HepG2 (cell line): ENCODE results near the gene SERTAD2. TPM values are rescaled to one million over a fixed set of nuclear protein-coding genes. Genes with fewer than 3 reads are reported as not detected.

ENCODE experiments used
- ARID5B ChIP-seq: IDR thresholded peaks from 2 replicates; pipeline ENCODE4 v1.4.0; 2020; ENCODE audit warnings: mild to moderate bottlenecking, missing genetic modification reagents
- ETV5 ChIP-seq: IDR thresholded peaks from 2 replicates; pipeline ENCODE4 v1.6.1; 2018; ENCODE audit warnings: missing biosample characterization, missing genetic modification reagents, inconsistent platforms, borderline replicate concordance
- FOXA1 ChIP-seq, 2 experiments: fragments of 450-650 bp in 1 of 2; sonication (generic) in 1 of 2; formaldehyde crosslinking in 1 of 2; IDR thresholded peaks; 2 replicates each; pipeline versions ENCODE4 v1.4.0 to v1.6.1; 2016 to 2020; ENCODE audit warnings: missing genetic modification reagents in 1 of 2
- HNF1B ChIP-seq: sonication (generic); formaldehyde crosslinking; IDR thresholded peaks from 2 replicates; pipeline ENCODE4 v1.5.1; 2020; ENCODE audit warnings: mild to moderate bottlenecking, moderate library complexity, missing genetic modification reagents
- KMT2A ChIP-seq: sonication (generic); formaldehyde crosslinking; IDR thresholded peaks from 2 replicates; pipeline ENCODE4 v1.4.0; 2020; ENCODE audit warnings: missing genetic modification reagents
- LCORL ChIP-seq, 2 experiments: fragments of 450-650 bp in 1 of 2; sonication (generic) in 1 of 2; formaldehyde crosslinking in 1 of 2; IDR thresholded peaks; 2 replicates each; pipeline versions ENCODE4 v1.5.0 to v1.6.1; 2017 to 2020; ENCODE audit warnings: antibody characterized with exemption in 1 of 2, missing genetic modification reagents in 1 of 2
- NCOA1 ChIP-seq: sonication (generic); formaldehyde crosslinking; IDR thresholded peaks from 2 replicates; pipeline ENCODE4 v1.9.0; 2021; ENCODE audit warnings: missing genetic modification reagents
- PATZ1 ChIP-seq: sonication (generic); formaldehyde crosslinking; IDR thresholded peaks from 2 replicates; pipeline ENCODE4 v1.4.0; 2020; ENCODE audit warnings: missing genetic modification reagents
- PHF21A ChIP-seq: sonication (generic); formaldehyde crosslinking; IDR thresholded peaks from 2 replicates; pipeline ENCODE4 v1.5.0; 2020; ENCODE audit warnings: mild to moderate bottlenecking, missing genetic modification reagents
- SMAD9 ChIP-seq: sonication (generic); formaldehyde crosslinking; IDR thresholded peaks from 2 replicates; pipeline ENCODE4 v1.5.1; 2020; ENCODE audit warnings: mild to moderate bottlenecking, missing genetic modification reagents
- SOX5 ChIP-seq: IDR thresholded peaks from 2 replicates; pipeline ENCODE4 v1.6.1; 2016; ENCODE audit warnings: borderline replicate concordance
- SRSF1 ChIP-seq: fragments of 200-400 bp; formaldehyde crosslinking; optimal IDR thresholded peaks from 2 replicates; pipeline ENCODE3; 2017; ENCODE audit warnings: mild to moderate bottlenecking, low read depth, low read length, moderate library complexity
- ZBTB3 ChIP-seq: sonication (generic); formaldehyde crosslinking; IDR thresholded peaks from 2 replicates; pipeline ENCODE4 v1.4.0; 2020; ENCODE audit warnings: low read depth, mild to moderate bottlenecking, moderate library complexity, missing genetic modification reagents, borderline replicate concordance
- ZKSCAN8 ChIP-seq: IDR thresholded peaks from 2 replicates; pipeline ENCODE4 v1.6.1; 2016; ENCODE audit warnings: borderline replicate concordance, missing genetic modification reagents, missing compliant biosample characterization
- ZNF232 ChIP-seq: sonication (generic); formaldehyde crosslinking; IDR thresholded peaks from 2 replicates; pipeline ENCODE4 v1.4.0; 2020; ENCODE audit warnings: missing genetic modification reagents, borderline replicate concordance
- ZNF552 ChIP-seq: sonication (generic); formaldehyde crosslinking; IDR thresholded peaks from 2 replicates; pipeline ENCODE4 v1.9.0; 2022; ENCODE audit warnings: missing genetic modification reagents, mild to moderate bottlenecking, borderline replicate concordance
- ZNF589 ChIP-seq: sonication (generic); formaldehyde crosslinking; conservative IDR thresholded peaks from 2 replicates; pipeline ENCODE4 v1.8.0; 2022; ENCODE audit warnings: mild to moderate bottlenecking, moderate library complexity, missing genetic modification reagents
- ZNF770 ChIP-seq: sonication (generic); formaldehyde crosslinking; IDR thresholded peaks from 2 replicates; pipeline ENCODE4 v1.5.0; 2020; ENCODE audit warnings: mild to moderate bottlenecking, missing genetic modification reagents
- polyA plus RNA-seq, 8 experiments: library from polyadenylated mRNA; depleted of rRNA in 3 of 8; stranded (reverse) in 7 of 8; unstranded in 1 of 8; fragments of >200 nt; fragmentation: Illumina TruSeq in 4 of 8; extraction: Trizol in 4 of 8; gene quantifications; 2 replicates each; pipeline versions ENCODE4 v1.2.1 to v1.2.3, GENCODE V29; 2011 to 2016; ENCODE audit warnings: low read depth in 4 of 8, missing spikeins in 1 of 8, mixed read lengths in 1 of 8; ENCODE audit not compliant: insufficient read depth in 1 of 8
- total RNA-seq, 5 experiments: library from RNA; depleted of rRNA; stranded (reverse); fragments of >200 nt; fragmentation: Illumina TruSeq; extraction: Trizol; gene quantifications; 2 replicates each; pipeline ENCODE4 v1.2.3, GENCODE V29; 2016; ENCODE audit warnings: low read depth in 1 of 5

Gene SERTAD2
- total and polyA plus RNA-seq, 2 of the 13 experiments (the other 11 are each of a cell fraction or from before 2014, with no cell fraction given) = 6.7 to 22.6 TPM

- TF ChIP-seq ZNF552 (CRISPR knock-in tag) (no peak), ZBTB3 (CRISPR knock-in tag) (no peak), LCORL (IDR thresholded peaks at IDR 0.05) (no peak), LCORL (CRISPR knock-in tag; IDR thresholded peaks at IDR 0.05) (peak; percentile 61; the same call in 1 of the 2 replicates), NCOA1 (CRISPR knock-in tag) (0 out of 2 replicates have a peak, but pooled peaks have one; percentile 34), SRSF1 (peak; percentile 57), ARID5B (peak; percentile 80), PHF21A (CRISPR knock-in tag) (peak; percentile 76), KMT2A (CRISPR knock-in tag) (peak; percentile 91), SOX5 (peak; percentile 67), ZKSCAN8 (CRISPR knock-in tag) (0 out of 2 replicates have a peak, but pooled peaks have one; percentile 2), FOXA1 (IDR thresholded peaks at IDR 0.05) (no peak), FOXA1 (CRISPR knock-in tag; IDR thresholded peaks at IDR 0.05) (peak; percentile 1), ZNF770 (CRISPR knock-in tag) (no peak), SMAD9 (CRISPR knock-in tag) (no peak; the same call in 1 of the 2 replicates), PATZ1 (CRISPR knock-in tag) (peak; percentile 79), HNF1B (CRISPR knock-in tag) (0 out of 2 replicates have a peak, but pooled peaks have one; percentile 41), ETV5 (CRISPR knock-in tag) (peak; percentile 35; the same call in 1 of the 2 replicates), ZNF589 (CRISPR knock-in tag) (no peak), ZNF232 (CRISPR knock-in tag) (0 out of 2 replicates have a peak, but pooled peaks have one; percentile 36)
These were observed 9.0 kb downstream of the SERTAD2 start (continued) for GRCh38 chr2:64644458-64645382.
